Peyer's patch (tissue), 4 donors: ENCODE data around the gene NME5.

ENCODE experiments used
- CTCF ChIP-seq, 6 experiments: fragments of 450-650 bp in 4 of 6; fragments of 200-600 bp in 2 of 6; sonication (generic) in 1 of 6; IDR thresholded peaks; one replicate each; pipeline ENCODE4 v1.5.1; 2017 to 2019; ENCODE audit warnings: antibody characterized with exemption in 6 of 6, mild to moderate bottlenecking in 3 of 6, moderate library complexity in 1 of 6
- POLR2A ChIP-seq, 2 donors: fragments of 450-650 bp; IDR thresholded peaks; one replicate each; pipeline ENCODE4 v1.5.1; 2017; ENCODE audit warnings: antibody characterized with exemption in 2 of 2, mild to moderate bottlenecking in 2 of 2, moderate library complexity in 2 of 2

DNA sequence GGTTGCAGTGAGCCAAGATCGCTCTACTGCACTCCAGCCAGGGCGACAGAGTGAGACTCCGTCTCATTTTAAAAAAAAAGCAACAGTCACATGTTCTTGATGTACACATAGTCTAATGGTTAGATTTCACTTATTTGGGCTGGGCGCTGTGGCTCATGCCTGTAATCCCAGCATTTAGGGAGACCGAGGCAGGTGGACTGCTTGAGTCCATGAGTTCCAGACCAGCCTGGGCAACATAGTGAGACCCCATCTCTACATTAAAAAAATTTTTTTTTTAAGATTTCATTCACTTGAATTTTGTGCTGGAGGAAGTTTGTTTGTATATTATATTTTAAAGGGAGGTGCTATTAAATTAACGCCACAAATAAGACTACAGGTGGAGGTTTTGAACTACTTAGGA, 33.5 kb downstream of the NME5 start:
- TF ChIP-seq POLR2A (IDR thresholded peaks at IDR 0.05), result no peak
- no peak for TF ChIP-seq CTCF (IDR thresholded peaks at IDR 0.05)
